ENCODE data around the gene ATG7. TPM values are rescaled to one million over a fixed set of nuclear protein-coding genes. Genes with fewer than 3 reads are reported as not detected.

Gene ATG7
- total RNA-seq, 1 experiment from 2014 or later, result 30.0 TPM

DNA sequence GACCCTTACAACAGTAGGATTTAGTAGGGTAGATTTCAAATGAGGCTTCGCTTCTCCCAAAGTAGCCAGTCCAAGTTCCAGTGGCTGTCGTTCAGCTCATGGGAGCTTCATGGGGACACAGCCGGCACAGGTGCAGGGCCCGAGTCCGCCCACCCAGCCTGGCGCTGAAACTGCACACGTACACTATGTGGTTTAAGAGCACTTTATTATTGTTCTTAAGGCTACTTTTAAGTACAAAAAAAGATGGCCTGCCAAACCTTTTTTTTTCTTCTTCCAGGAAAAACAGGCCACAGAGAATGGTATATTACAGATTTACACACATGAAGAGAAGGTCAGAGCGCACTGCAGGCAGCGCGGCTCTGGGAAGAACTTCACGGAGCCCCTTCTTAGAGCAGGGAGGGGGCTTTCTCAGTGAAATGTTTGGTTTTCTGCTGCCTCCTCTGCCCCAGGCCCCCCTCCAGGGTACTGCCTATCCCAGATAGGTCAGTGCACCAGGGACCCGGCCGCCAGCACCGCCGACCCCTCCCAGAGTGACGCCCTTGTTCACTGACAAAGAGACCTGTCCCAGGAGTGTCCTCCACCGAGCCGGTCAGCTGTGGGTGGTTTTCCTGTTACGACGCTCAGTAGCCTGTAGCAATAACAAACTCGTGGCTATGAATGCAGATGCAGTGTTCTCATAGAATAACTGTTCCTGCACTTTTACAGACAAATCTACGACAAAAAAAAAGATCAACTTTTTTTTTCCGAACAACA lies 283.9 kb downstream of the ATG7 start:
- no peak for DNase-seq (ENCODE audit: low read depth, low spot score)
- in situ Hi-C loops (cut with HindIII; ENCODE audit: low pct_unique_long_range_greater_than_20kb, low sequenced_read_pairs), result no loop called here

- no peak for DNase-seq (ENCODE audit: low read depth, low spot score)
- in situ Hi-C loops (cut with HindIII; ENCODE audit: low pct_unique_long_range_greater_than_20kb, low sequenced_read_pairs), result no loop called here
Observed at GRCh38 chr3:11556851-11557644, 284.9 kb downstream of the ATG7 start.

DNA sequence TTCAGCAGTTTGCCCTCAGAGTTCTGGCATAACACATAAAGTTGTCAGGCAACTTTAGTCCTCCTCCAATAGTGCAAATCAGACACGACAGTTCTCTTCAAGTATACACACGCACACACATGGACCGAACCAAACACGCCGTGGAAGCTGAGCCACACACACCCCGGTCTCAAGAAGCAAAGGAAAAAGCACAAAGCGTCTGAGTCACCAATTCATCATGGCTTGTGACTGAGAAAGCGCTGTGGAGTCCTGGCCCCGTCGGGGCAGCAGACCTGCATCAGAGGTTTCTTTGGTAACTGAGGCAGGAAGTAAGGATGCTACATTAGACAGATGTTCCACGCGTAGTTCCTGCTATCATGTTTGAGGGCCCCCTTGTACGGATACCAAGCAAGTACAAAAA lies 285.8 kb downstream of the ATG7 start:
- in situ Hi-C loops (cut with HindIII; ENCODE audit: low pct_unique_long_range_greater_than_20kb, low sequenced_read_pairs), result no loop called here
- DNase-seq (ENCODE audit: low read depth, low spot score), result no peak

GRCh38 chr3:11558411-11558903 lies 286.3 kb downstream of the ATG7 start:
- in situ Hi-C loops (cut with HindIII; ENCODE audit: low pct_unique_long_range_greater_than_20kb, low sequenced_read_pairs), result no loop called here
- no peak for DNase-seq (ENCODE audit: low read depth, low spot score)

DNA sequence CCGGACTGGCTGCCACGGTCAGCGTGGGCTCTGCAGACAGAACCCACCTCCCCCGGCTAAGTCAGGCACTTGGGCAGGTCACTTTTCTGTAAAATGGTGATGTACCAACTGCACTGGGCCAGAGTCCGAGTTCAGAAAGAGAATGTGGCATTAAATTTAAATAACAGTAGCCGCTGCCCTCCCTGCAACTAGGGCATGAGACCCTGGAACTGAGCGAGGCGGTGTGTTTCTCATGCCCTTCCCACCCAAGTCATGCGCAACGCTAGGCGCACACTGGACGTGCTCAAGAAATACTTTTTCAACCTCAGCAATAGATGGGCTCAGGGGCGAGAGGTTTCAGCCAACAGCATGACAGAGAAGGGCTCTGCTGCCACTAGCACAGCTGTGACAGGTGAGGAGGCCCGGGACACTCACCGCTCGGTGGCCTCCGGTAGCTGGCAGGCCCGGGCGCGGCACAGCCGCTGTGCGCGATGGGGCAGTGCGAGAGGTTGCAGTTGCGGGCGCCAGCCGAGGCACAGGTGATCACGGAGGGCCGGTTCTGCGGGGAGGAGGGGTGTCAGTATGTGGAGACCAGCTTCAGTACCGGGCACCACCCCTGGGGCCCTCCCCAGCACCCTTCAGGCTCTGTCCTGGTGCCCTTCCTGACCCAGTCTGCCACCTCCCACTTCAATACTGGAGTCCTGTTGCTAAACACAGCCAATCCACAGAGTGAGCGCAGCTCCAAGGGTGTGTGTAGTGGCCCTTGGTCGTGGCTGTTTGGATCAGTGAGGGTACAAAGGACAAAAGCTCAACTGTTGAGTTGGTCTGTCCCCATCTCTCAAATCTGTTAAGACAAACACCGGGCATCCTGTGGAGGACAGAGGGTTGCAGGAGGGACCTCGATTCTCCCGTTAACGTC lies 287.0 kb downstream of the ATG7 start:
- no peak for DNase-seq (ENCODE audit: low read depth, low spot score)
- in situ Hi-C loops (cut with HindIII; ENCODE audit: low pct_unique_long_range_greater_than_20kb, low sequenced_read_pairs), result no loop called here

DNA sequence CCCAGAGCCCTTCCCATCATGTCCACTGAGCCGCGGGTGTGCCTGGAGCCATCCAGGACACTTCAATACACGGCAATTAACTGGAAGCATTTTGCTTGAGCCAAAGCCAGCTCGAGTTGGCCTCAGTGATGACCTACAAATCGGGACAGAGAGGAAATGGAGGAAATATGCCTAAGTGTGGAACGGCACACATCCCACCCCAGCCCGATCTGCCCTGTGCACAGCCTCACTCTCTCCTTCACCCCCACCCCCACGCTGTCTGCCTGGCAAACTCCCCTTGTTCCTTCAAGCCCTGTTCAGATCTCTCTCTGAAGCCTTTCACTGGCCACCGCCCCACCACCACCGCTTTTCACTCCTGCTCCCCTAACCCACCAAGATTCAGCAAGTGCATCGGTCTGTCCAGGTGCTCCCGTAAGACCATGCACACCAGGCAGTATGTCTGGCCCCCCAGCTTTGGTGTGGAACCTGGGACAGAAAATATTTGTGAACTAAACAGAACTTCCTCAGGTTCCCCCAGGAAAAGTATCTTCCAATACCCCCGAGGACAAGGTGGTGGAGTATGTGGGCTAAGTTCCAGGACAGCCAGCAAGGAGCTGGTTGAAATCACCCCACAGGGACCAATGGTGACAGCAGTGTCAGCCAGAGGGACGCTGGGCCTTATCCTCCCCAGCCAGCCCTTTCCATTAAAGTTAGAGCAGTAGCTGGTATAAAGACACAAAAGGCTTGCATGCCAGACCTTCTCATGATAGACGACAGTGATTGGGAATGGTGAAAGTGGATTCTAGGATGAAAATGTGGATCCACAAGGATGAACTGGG lies 287.8 kb downstream of the ATG7 start:
- in situ Hi-C loops (cut with HindIII; ENCODE audit: low pct_unique_long_range_greater_than_20kb, low sequenced_read_pairs), result no loop called here
- DNase-seq (ENCODE audit: low read depth, low spot score), result no peak

DNA sequence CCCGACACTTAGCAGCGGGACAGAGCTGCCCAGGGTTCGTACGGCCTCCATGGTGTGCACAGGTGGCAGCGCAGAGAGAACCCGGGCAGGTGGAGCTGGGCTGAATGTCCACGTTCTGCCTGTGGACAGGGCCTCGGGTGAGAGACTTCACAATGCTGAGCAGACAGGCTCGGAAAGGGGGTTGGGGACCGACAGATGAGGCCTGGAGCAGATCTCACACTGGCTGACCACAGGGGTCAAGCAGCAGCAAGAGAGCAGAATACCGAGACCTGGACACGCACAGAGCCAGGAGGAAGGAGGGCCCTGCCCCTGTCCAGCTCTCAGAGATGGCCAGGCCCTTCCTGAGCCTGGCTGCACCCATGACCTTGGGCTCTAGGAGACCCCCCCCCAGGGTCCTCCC lies 288.5 kb downstream of the ATG7 start:
- in situ Hi-C loops (cut with HindIII; ENCODE audit: low pct_unique_long_range_greater_than_20kb, low sequenced_read_pairs), result no loop called here
- DNase-seq (ENCODE audit: low read depth, low spot score), result no peak

GRCh38 chr3:11562277-11562881 lies 290.2 kb downstream of the ATG7 start:
- DNase-seq (ENCODE audit: low read depth, low spot score), result no peak
- in situ Hi-C loops (cut with HindIII; ENCODE audit: low pct_unique_long_range_greater_than_20kb, low sequenced_read_pairs), result no loop called here

DNA sequence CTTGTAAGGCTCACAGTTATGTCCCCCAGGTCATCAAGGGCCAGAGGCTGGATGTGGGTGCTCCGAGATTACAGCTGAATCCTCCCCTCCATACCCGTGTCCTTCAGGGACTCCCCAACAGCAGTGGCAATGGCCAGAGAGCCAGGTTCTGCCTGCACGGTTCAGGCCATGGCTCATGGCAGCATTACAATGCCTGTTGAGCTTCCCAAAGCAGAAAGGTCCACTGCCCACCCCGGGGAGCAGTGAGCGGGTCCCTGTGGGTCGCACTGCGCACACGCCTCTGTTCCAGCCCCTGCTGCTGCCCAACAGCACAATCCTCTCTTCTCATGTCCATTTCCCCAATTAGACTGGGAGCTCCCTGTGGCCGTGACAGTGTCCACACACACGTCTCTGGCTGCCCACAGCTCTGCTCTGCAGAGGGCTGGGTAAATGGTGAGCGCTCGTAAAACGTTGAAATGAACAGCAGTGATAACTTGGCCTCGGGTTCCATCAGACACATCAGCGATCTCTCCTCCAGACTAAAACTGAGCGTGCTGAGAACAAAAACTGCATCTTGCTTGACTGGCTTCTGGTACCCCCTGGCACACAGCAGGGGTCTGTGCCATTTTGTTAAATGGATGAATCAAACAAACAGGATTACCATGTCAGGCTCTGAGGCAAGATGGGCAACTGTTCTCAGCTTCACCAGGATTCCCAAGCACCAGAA lies 291.1 kb downstream of the ATG7 start:
- in situ Hi-C loops (cut with HindIII; ENCODE audit: low pct_unique_long_range_greater_than_20kb, low sequenced_read_pairs), result no loop called here
- DNase-seq (ENCODE audit: low read depth, low spot score), result no peak

GRCh38 chr3:11563865-11564185 lies 291.6 kb downstream of the ATG7 start:
- no peak for DNase-seq (ENCODE audit: low read depth, low spot score)
- in situ Hi-C loops (cut with HindIII; ENCODE audit: low pct_unique_long_range_greater_than_20kb, low sequenced_read_pairs), result no loop called here

- DNase-seq (ENCODE audit: low read depth, low spot score), result no peak
- in situ Hi-C loops (cut with HindIII; ENCODE audit: low pct_unique_long_range_greater_than_20kb, low sequenced_read_pairs), result no loop called here
Observed at GRCh38 chr3:11564577-11565001, 292.4 kb downstream of the ATG7 start.

DNA sequence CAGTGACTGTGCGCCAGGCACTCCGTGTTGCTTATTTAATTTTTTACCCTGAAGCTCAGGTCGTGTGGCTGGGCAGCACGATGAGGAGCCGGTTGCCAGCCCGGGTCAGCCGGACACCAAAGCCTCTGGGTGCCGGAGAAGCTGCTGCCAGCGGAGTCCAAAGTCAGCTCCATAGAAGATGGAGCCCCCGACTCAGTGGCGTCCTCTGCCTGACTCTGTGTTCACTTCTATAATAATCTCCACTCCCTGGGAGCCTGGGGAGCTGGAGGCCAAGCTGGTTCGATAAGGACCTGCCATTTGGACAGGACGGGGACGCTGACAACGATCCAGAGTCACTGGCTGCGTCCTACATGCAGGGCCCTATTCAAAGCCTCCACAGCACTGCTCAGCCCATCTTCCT lies 292.9 kb downstream of the ATG7 start:
- in situ Hi-C loops (cut with HindIII; ENCODE audit: low pct_unique_long_range_greater_than_20kb, low sequenced_read_pairs), result no loop called here
- no peak for DNase-seq (ENCODE audit: low read depth, low spot score)

GRCh38 chr3:11565492-11565891 lies 293.3 kb downstream of the ATG7 start:
- in situ Hi-C loops (cut with HindIII; ENCODE audit: low pct_unique_long_range_greater_than_20kb, low sequenced_read_pairs), result no loop called here

GRCh38 chr3:11565932-11566331 lies 293.7 kb downstream of the ATG7 start:
- in situ Hi-C loops (cut with HindIII; ENCODE audit: low pct_unique_long_range_greater_than_20kb, low sequenced_read_pairs), result no loop called here
- DNase-seq (ENCODE audit: low read depth, low spot score), result no peak

More at GRCh38 chr3:11565492-11565891, 293.3 kb downstream of the ATG7 start:
- no peak for DNase-seq (ENCODE audit: low read depth, low spot score)

GRCh38 chr3:11566478-11566877 lies 294.3 kb downstream of the ATG7 start:
- in situ Hi-C loops (cut with HindIII; ENCODE audit: low pct_unique_long_range_greater_than_20kb, low sequenced_read_pairs), result no loop called here
- DNase-seq (ENCODE audit: low read depth, low spot score), result no peak

DNA sequence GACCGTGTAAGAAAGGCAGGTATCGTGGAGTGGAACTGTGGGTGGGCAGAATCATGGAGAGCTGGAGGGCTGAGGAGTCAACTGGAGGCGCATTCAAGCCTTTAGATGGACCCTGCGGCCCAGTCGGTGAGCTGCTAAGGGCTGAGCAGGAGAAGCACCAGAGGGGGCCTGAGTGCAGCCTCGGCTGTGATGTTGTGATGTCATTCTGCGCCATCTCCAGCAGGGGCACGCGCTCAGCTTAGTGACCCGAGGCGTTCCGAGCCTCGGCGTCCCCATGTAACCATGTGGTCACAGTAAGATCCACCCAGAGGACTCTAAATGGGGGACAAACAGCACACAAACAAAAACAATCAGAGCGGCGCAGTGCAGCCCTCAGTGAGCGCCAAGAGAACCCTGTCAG lies 294.7 kb downstream of the ATG7 start:
- no peak for DNase-seq (ENCODE audit: low read depth, low spot score)
- in situ Hi-C loops (cut with HindIII; ENCODE audit: low pct_unique_long_range_greater_than_20kb, low sequenced_read_pairs), result no loop called here
